Raji (cell line): ENCODE data around the gene PTGES3.
A peak's percentile ranks its signal among the peaks of the same experiment; 100 is the strongest.

Experiments used
- POLR2A ChIP-seq: IDR thresholded peaks from 2 replicates; pipeline ENCODE4 v1.6.1; 2011; ENCODE audit warnings: low read depth, low read length, control low read depth; ENCODE audit not compliant: insufficient read depth

The PTGES3 gene

DNA sequence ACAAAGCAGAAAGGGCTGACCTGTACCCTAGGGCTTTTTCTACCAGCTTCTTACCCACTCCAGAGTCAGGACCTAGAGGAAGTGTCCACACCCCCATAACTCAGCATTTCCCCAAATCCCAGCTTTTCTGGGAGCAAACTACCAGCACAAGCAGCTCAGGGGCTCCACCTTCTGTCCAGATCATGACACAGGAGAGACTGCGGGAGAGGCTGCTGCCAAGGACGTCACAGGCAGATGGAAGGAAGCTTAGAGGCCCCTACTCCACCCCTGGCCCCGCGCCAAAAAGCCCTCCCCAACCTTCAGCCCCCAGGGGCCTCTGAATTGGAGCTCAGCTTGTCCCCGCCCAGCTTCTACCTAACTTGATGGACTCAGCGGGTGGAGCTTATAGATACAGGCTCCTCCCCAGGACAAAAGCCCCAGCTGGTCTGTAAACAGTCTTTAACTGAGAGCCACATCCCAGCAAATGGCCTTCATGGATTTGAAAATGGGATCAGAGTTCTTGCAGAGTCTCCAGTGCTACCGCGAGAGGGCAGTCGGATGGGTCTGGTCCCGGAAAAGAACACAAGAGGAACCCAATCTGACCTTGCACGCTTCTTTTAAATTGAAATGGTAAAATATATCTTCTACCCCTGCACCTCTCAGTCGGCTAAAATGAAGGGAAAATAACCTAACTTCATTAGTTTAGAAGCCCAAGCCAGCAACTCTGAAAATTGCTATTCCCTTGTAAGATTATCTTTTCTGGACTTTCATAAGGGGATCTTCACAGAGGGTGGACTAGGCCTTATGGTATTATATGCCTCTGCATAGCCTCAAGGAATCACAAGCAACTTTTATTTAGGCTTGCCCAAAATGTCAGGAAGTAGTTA, 51.2 kb downstream of the PTGES3 start:
- TF ChIP-seq POLR2A: no peak

DNA sequence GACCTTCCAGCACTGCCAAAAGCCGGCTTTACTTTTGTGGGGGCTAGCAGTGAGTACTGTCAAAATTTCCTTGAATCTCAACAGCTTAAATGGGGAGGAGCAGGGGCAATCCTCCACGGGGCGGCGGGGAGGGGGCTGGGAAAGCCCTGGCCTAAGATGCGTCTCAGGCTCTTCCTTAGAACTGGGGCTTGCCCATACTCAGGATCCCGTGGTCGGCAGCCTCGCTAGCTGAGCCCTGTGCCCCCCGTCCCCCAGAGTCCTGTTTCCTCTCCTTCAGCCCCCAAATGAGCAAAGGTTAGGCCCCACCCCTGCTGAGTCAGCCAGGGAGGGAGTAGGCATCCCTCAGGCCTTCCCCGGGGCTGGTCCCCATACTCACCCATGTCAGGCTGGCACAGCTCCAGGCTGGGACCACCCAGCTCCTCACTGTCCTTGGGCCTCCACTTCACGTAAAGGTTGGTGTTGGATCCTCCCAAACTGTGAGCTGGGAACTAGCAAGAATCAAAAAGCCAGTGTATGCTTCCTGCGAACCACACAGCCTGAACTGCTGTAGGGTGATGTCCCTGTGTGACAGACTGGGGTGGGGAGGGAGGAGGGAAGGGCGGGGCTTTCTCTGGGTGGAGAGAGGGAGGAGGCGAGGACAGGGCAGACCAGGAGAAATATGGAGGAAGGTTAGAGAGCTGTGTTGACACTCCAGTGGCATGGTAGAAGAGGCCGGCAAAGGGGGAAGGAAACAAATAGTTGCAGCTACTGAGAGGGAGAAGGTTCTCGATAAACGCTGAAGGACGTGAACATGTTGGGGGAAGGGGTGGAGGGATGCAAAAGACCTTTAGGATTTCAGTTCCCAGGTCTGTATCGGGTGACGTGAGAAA, 52.0 kb downstream of the PTGES3 start:
- TF ChIP-seq POLR2A: peak; percentile 68

DNA sequence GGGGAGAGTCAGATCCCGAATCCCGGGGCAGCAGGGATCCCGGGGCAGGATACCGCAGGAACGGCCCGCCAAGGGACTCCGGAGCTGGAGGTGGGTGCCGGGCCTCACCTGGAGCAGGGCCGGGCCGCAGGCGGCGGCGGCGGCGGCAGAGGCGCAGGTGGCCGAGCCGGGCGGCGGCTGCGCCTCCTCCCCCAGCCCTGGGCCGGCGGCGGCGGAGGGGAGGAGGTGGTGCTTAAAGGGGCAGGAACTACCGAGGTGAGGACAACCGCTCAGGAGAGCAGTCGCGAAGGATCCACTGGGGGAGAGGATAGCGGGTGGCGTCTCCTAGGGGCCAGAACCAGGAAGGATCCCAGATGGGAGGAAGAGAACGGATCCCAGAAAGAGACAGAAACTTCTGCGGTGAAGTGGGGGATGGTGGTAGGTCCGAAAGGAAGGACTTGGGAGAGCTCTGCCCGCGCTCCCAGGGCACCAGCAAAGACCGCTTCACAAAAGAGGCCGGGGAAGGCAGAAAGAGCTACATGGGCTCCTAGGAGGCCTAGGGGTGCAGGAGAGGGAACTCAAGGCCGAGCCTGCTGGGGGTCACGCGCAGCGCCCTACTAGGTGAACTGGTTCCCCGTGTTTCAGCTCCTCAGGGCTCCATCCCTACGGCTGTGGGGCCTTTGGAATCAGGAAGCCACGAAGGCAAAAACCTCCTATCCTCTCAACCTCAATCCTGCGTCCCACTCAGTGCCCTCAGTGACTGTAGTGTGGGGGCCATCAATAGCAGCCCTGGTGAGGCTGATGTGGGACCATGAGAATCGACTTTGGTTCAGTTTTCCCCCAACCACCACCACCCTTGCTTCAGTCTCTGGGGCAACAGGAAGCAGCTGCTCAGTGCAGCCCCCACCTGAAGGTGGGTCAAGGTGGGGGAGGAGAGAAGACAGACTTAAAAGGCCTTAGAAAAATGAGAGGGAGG, 53.0 kb downstream of the PTGES3 start:
- peak; percentile 50 for TF ChIP-seq POLR2A

DNA sequence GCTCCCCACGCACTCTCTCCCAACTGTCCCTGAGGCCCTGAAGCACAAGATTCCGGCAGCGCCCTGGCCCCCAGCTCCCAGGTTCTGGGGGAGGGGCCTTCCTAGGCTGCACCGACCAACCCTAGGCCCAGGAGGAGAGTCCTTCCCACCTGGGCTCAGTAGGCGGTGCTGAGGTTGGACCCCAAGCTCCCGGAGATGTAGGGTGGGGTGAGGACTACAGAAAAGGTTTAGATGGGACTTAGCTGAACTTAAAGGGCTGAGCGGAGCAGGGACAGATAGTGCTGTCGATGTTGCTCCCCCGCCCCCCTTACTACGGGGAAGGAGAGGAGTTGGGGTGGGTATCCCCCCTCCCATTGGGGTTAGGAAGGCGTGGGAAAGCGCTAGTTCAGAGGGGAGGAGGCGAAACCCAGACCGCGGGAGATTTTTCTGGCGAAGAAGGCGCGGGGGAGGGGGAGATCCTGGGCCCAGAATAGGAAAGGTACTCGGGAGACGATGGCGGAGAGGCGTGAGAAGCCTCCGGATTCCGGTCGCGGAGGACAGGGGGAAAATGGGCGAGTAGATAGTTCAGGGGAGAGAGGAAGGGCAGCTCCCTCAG, 53.7 kb downstream of the PTGES3 start:
- no peak for TF ChIP-seq POLR2A

DNA sequence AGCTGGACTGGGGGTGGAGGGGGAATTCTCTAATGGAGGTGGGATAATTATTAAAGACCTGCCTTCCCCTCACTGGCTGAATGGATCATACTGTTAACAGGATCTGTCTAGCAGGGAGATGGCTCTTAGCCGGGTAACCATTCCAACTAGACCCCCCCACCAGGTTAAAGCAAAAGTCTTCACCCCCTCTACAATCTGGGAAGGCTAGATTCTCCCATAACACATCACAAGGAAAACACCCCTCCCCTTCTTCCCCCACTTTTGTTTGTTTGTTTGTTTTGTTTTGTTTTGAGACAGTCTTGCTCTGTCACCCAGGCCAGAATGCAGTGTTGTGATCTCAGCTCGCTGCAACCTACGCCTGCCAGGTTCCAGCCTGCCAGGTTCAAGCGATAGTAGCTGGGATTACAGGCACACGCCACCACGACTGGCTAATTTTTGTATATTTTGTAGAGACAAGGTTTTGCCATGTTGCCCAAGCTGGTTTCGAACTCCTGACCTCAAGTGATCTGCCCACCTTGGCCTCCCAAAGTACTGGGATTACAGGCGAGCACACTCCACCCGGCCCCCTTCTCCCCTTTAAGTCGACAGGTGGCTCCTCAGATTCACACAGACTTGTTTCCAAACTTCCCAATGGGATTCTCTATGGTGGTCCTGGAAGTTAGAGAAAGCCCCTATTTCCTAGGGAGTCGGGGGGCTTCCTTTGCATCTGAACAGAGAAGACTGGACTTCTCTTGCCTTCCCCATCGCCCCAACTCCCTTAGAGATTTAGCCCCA, 54.4 kb downstream of the PTGES3 start:
- TF ChIP-seq POLR2A: no peak

DNA sequence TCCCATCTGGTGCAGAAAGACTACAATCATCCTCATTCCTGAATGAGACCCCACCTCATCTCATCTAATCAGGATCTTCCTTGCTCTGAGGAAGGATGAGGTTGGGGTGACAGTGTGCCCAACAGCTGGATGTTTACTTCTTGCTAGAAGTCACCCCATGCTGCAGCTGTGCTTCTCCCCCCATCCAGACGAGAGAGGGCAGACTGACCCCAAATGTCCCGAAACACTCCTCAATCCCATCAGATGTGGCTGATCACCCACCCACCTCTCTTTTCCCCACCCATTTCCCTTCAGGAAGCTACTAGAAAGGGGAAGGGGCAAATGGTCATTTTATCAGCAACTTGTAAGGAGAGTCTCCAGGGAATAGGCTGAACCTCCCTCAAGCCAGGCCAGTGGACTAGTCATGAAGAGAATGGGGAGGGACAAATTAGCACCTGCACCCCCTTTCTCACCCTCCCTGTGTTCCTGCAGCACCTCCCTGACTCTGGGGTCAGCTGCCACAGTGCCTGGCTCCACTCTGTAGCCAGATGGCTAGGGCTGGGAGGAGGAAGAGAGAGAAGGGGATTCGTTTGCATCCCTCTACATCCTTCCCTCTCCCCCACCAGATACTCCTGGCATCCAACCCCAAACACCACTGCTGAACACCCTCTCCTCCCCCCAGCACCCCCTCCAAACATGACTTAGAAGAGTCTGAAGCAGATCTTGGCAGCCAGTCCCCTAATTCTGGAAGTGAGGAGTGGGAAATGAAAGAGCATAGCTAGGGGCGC, 55.2 kb downstream of the PTGES3 start:
- no peak for TF ChIP-seq POLR2A

DNA sequence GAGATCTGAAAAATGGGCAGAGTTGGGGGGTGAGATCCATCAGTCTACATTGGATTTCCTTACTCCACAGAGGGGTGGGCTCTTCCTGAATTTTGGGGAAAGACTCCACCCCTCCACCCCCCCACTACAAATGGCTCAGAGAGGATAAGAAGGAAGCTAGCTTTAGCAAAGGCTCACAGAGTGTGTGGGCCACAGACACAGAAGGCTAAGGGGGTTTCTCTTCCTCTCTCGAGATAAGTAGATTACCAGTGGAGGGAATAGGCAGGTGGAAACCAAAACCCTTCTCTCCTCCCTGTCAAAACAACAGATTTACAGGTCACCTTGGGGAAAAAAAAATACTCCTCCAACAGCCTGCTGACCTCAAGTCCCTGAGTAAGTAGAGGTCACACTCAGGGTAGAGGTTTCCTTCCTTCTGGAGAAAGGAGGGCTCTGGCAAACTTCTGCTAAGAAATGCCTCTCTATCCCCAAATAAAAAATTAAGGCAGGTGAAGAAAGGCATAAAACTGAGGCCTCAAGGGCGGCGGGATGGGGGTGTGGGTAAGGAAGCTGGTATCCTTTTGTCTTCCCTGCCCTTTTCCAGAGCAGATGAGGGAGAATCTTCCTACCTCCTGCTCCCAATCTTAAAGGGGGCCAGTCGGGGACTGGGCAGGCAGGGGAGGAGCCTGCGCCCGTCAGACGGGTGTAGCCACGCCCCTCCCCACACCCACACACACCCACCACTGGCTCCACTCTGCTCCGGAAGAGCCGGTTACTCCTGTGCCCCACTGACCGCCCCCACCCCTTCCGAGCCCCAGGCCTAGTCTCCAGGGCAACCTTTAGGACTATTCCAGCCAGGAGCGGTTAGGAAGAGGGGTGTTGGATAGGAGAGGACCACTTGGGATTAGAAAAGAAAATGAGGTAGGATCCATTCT, 56.0 kb downstream of the PTGES3 start:
- TF ChIP-seq POLR2A: no peak; the same call in 1 of the 2 replicates

DNA sequence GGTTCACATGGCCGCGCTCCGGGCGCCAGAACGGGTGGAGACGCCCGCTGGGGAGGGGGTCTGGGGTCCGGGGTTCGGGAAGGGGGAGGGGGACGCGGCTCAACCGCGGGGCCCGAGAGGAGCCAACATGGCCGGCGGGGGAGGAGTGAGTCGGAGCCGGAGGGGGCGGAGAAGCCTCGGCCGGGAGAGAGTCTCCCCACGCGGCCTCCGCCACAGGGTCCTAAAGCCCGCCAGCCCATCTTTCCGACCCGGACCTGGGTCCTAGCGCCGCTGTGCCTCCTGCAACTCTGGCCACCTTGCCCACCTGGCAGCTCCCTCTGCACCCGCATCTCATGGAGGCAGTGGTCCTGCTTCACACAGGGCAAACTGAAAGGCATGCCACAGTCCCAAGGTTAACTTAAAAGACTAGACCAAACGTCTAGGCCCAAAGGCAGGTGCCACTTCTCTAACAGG, 57.9 kb downstream of the PTGES3 start, which contains the start of gene BAZ2A:
Gene BAZ2A, minus strand, starts transcription at position 147 of the 453 bp plus-strand sequence. CDS start 12,796 bp downstream, outside the sequence.
- peak; percentile 43; the same call in 1 of the 2 replicates for TF ChIP-seq POLR2A

DNA sequence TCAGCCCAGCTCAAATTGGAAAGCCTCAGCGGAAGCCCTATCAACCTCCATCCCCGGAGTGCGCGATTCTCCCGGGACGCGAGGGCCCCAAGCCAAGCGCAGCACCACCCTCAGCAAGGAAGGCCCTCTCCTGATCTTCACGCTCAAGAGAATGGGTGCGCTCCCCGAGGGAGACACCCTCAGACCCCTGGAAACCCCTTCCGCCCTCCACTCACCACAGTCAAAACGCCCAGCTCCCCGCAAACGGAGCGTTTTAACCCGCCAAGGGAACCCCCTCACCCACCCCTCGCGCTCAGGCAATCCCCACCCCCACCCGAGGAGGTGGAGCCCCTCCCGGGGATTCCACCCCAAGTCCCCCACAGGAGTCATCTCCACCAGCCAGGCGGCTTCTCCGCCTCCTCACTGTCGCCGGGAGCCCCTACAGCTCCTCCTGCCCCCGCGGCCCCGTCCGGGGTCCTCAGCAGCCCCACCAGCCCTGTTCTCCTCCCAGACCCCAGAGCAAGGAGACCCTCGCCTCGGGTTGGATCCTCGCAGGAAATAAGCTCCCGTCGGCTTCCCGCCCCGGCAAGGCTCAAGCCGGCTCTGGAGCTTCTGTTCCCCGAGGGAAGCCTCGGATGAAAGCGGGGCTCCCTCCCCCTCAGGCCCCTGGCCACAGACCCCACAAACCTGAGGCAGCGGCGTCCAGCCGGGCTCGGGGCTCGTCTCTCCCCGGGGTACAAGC, 58.5 kb downstream of the PTGES3 start:
- TF ChIP-seq POLR2A: no peak

DNA sequence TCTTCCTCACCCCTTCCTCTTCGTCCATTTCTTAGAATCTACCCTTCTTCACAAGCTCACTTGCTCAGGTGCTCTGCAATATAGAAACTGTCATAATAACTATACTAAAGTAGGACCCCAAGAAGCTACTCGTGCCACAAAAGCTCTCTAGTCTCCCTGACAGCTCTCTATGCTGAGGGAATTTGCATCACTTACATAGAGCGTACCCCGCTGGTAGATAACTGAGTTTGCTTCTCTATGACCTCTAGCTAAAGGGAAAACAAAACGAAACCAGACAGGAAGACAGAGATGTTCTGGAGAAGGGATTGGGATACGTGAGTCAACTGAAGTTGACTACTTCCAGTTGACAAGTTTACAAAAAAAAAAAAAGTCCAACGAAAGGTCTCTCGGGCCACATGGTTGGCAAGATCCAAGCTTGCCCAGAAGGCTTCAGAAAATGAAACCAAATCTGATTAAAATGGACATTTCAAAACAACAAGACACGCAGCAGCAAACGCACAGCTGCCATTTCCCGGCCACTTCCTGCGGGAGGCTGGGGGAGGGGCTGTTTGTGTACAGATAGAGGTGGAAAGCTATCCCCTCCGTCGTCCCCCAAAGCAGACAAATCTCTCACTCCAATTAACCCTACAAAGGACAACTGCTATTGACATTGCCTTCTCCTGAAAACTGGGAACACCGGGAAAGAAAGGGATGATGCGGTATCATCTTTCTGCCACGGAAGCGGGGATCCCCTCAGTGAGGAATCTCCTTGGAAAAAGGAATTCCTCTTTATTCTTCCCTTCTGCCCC, 59.2 kb downstream of the PTGES3 start:
- TF ChIP-seq POLR2A: no peak; the same call in 1 of the 2 replicates
